CD14-positive monocyte (primary cell): ENCODE data around the gene KRTAP5-5. TPM values are rescaled to one million over a fixed set of nuclear protein-coding genes. Genes with fewer than 3 reads are reported as not detected.
"Not testable (repeated sequence)": the region's sequence is repeated elsewhere in the genome, so short reads cannot be mapped to it uniquely, and the experiment has no call there.

Experiments
- DNase-seq, 3 donors: peaks; one replicate each; pipeline ENCODE4 v3.0.0-alpha.2; 2011 to 2022
- H2AFZ ChIP-seq: 2 replicates; pipeline ENCODE4 v1.6.0; 2012; ENCODE audit warnings: mild to moderate bottlenecking, low read depth, low read length, inconsistent platforms; ENCODE audit not compliant: insufficient read depth, poor library complexity, severe bottlenecking
- H3K27ac ChIP-seq, 2 donors: 1 replicate in 1 of 2; 2 replicates in 1 of 2; pipeline ENCODE4 v1.5.1; 2012 to 2013; ENCODE audit warnings: low read length in 2 of 2, control low read depth in 1 of 2, inconsistent platforms in 1 of 2, low read depth in 1 of 2, mild to moderate bottlenecking in 1 of 2
- H3K27me3 ChIP-seq, 2 donors: one replicate each; pipeline versions ENCODE4 v1.6.0 to v1.6.1; 2011 to 2013; ENCODE audit warnings: low read length in 2 of 2; ENCODE audit not compliant: control insufficient read depth in 2 of 2, insufficient read depth in 2 of 2
- H3K36me3 ChIP-seq, 2 donors: replicated peaks in 1 of 2; 1 replicate in 1 of 2; 2 replicates in 1 of 2; pipeline versions ENCODE4 v1.5.1 to v1.6.1; 2012 to 2013; ENCODE audit warnings: low read length in 2 of 2, control low read depth in 1 of 2, inconsistent platforms in 1 of 2, mild to moderate bottlenecking in 1 of 2; ENCODE audit not compliant: insufficient read depth in 2 of 2, control insufficient read depth in 1 of 2
- H3K4me1 ChIP-seq, 2 donors: 1 replicate in 1 of 2; 2 replicates in 1 of 2; pipeline versions ENCODE4 v1.5.1 to v1.6.1; 2012 to 2013; ENCODE audit warnings: low read length in 2 of 2, control low read depth in 1 of 2, inconsistent platforms in 1 of 2, mild to moderate bottlenecking in 1 of 2, moderate library complexity in 1 of 2; ENCODE audit not compliant: insufficient read depth in 2 of 2, control insufficient read depth in 1 of 2
- H3K4me2 ChIP-seq: replicated peaks from 2 replicates; pipeline ENCODE3; 2012; ENCODE audit warnings: low read length, moderate library complexity, mild to moderate bottlenecking; ENCODE audit not compliant: poor library complexity, severe bottlenecking; ENCODE audit errors: extremely low read depth
- H3K4me3 ChIP-seq, 3 experiments: fragments of 200-600 bp in 1 of 3; sonication (generic) in 1 of 3; replicated peaks in 1 of 3; 1 replicate in 2 of 3; 2 replicates in 1 of 3; pipeline ENCODE4 v1.5.1; 2011 to 2013; ENCODE audit warnings: low read length in 3 of 3, mild to moderate bottlenecking in 3 of 3, control low read depth in 2 of 3, low read depth in 2 of 3, inconsistent platforms in 1 of 3, moderate library complexity in 1 of 3
- H3K79me2 ChIP-seq: 2 replicates; pipeline ENCODE4 v1.6.0; 2012; ENCODE audit warnings: mild to moderate bottlenecking, control low read depth, inconsistent platforms, low read length, moderate library complexity; ENCODE audit not compliant: insufficient read depth
- H3K9ac ChIP-seq: 2 replicates; pipeline ENCODE4 v1.6.0; 2017; ENCODE audit warnings: low read length, mild to moderate bottlenecking; ENCODE audit not compliant: insufficient read depth, poor library complexity, severe bottlenecking
- H3K9me3 ChIP-seq, 2 donors: replicated peaks in 1 of 2; 1 replicate in 1 of 2; 2 replicates in 1 of 2; pipeline versions ENCODE4 v1.5.1 to v1.6.1; 2012 to 2013; ENCODE audit warnings: low read length in 2 of 2, control low read depth in 1 of 2; ENCODE audit not compliant: control insufficient read depth in 1 of 2, insufficient read depth in 1 of 2
- H4K20me1 ChIP-seq: 2 replicates; pipeline ENCODE4 v1.6.0; 2012; ENCODE audit warnings: mild to moderate bottlenecking, low read length, control low read depth, moderate library complexity; ENCODE audit not compliant: insufficient read depth
- H3K27ac Mint-ChIP-seq, 7 donors: one replicate each; pipeline ENCODE4 v1.8.0; 2020; ENCODE audit warnings: mild to moderate bottlenecking in 7 of 7, mixed read lengths in 7 of 7, moderate library complexity in 6 of 7, inconsistent platforms in 2 of 7
- H3K27me3 Mint-ChIP-seq, 3 donors: one replicate each; pipeline ENCODE4 v1.8.0; 2021 to 2022; ENCODE audit warnings: low read depth in 3 of 3, mild to moderate bottlenecking in 3 of 3, mixed read lengths in 3 of 3, moderate library complexity in 3 of 3, inconsistent platforms in 1 of 3
- H3K36me3 Mint-ChIP-seq, 2 donors: one replicate each; pipeline ENCODE4 v1.8.0; 2020; ENCODE audit warnings: mixed read lengths in 2 of 2, inconsistent platforms in 1 of 2, mild to moderate bottlenecking in 1 of 2
- H3K4me1 Mint-ChIP-seq: one replicate; pipeline ENCODE4 v1.8.0; 2020; ENCODE audit warnings: mild to moderate bottlenecking, mixed read lengths
- H3K4me3 Mint-ChIP-seq, 2 donors: one replicate each; pipeline ENCODE4 v1.8.0; 2020; ENCODE audit warnings: mild to moderate bottlenecking in 2 of 2, mixed read lengths in 2 of 2, moderate library complexity in 1 of 2
- H3K9me3 Mint-ChIP-seq, 7 donors: one replicate each; pipeline ENCODE4 v1.8.0; 2020 to 2022; ENCODE audit warnings: mixed read lengths in 7 of 7, mild to moderate bottlenecking in 6 of 7, moderate library complexity in 6 of 7, inconsistent platforms in 2 of 7
- WGBS: methylation state at CpG from one replicate; pipeline ENCODE4 v1.1.5; 2013; ENCODE audit warnings: missing lambda C conversion rate; ENCODE audit not compliant: insufficient coverage; 5-methylcytosine and 5-hydroxymethylcytosine counted together
- intact Hi-C, 2 donors: fragments of 100-400 bp; cut with micrococcal nuclease; formaldehyde crosslinking; loops; one replicate each; pipeline versions ENCODE4 v1.15.0 to v1.15.1; 2023
- polyA plus RNA-seq, 3 donors: library from polyadenylated mRNA; depleted of rRNA in 1 of 3; unstranded in 2 of 3; stranded (reverse) in 1 of 3; fragments of 300-500 nt in 2 of 3; fragments of >200 nt in 1 of 3; fragmentation: Illumina TruSeq in 2 of 3; gene quantifications; 1 replicate in 2 of 3; 2 replicates in 1 of 3; pipeline ENCODE4 v1.2.3, GENCODE V29; 2012 to 2021
- TF ChIP-seq, protein P1 (sequence below): fragments of 200-600 bp; IDR thresholded peaks from one replicate; pipeline ENCODE4 v1.8.0; 2022; ENCODE audit warnings: antibody characterized with exemption, mild to moderate bottlenecking

Gene KRTAP5-5
- polyA plus RNA-seq, 3 donors: not detected

DNA sequence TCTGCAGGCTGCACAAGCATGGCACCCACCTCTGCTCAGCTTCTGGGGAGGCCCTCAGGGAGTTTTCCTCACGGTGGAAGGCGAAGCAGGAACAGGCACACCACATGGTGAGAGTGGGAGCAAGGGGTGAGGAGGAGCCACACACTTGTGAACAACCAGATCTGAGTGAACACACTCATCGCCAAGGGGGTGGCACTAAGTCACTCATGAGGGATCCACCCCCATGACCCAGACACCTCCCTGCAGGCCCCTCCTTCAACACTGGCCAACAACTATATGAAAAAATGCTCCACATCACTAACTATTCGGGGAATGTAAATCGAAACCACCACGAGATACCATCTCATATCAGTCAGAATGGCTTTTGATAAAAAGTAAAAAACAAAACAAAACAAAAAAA is 30.8 kb upstream of the KRTAP5-5 start:
- TF ChIP-seq, protein P1, sequence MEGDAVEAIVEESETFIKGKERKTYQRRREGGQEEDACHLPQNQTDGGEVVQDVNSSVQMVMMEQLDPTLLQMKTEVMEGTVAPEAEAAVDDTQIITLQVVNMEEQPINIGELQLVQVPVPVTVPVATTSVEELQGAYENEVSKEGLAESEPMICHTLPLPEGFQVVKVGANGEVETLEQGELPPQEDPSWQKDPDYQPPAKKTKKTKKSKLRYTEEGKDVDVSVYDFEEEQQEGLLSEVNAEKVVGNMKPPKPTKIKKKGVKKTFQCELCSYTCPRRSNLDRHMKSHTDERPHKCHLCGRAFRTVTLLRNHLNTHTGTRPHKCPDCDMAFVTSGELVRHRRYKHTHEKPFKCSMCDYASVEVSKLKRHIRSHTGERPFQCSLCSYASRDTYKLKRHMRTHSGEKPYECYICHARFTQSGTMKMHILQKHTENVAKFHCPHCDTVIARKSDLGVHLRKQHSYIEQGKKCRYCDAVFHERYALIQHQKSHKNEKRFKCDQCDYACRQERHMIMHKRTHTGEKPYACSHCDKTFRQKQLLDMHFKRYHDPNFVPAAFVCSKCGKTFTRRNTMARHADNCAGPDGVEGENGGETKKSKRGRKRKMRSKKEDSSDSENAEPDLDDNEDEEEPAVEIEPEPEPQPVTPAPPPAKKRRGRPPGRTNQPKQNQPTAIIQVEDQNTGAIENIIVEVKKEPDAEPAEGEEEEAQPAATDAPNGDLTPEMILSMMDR: no peak
- Histone ChIP-seq H3K36me3 (no peaks in the 10 kb centered on the region), H3K27me3 (peaks cover 5 to 19% of the 10 kb centered on the region in 2 donors), H3K4me3 (no peak overlapping the region), H3K27ac (no peak overlapping the region), H3K79me2 (no peaks in the 10 kb centered on the region), H2AFZ (no peak overlapping the region), H3K9ac (no peak overlapping the region), H3K9me3 (no peaks in the 10 kb centered on the region), H3K4me2 (no peak overlapping the region), H4K20me1 (no peaks in the 10 kb centered on the region), H3K4me1 (no peaks in the 10 kb centered on the region)
- intact Hi-C loops: no loop called here
- Mint-ChIP-seq H3K9me3 (peaks cover 0 to 2% (median 0%) of the 10 kb centered on the region in 7 donors), H3K4me1 (no peaks in the 10 kb centered on the region), H3K27ac (peak overlapping the region in 1 of 7 donors; percentile 23), H3K4me3 (no peak overlapping the region), H3K36me3 (no peaks in the 10 kb centered on the region), H3K27me3 (peaks cover 52 to 70% (median 67%) of the 10 kb centered on the region in 3 donors)
- 73% methylated on average over 2 of the region's 6 CpGs for WGBS
- DNase-seq: no peak

DNA sequence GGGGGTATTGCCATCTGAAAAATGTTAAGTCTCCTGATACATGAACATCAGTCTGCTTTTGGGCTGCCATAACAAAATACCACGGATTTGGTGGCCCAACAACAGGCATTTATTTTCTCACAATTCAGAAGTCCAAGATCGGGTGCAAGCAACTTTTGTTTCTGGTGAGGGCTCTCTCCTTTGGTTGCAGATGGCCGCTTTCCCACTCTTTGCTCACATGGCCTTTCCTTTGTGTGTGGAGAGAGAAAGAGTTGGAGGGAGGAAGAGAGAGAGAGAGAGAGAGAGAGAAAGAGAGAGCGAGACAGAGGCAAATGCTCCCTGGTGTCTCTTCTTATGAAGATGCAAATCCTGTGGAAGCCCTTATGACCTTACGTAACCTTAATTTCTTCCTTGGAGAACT is 28.9 kb upstream of the KRTAP5-5 start:
- Mint-ChIP-seq H3K9me3 (peaks cover 0 to 2% (median 0%) of the 10 kb centered on the region in 7 donors), H3K27me3 (peaks cover 51 to 53% (median 53%) of the 10 kb centered on the region in 3 donors), H3K4me1 (no peaks in the 10 kb centered on the region), H3K27ac (no peak overlapping the region), H3K4me3 (peak overlapping the region in 1 of 2 donors; percentile 35), H3K36me3 (no peaks in the 10 kb centered on the region)
- Histone ChIP-seq H3K9me3 (no peaks in the 10 kb centered on the region), H3K9ac (no peak overlapping the region), H2AFZ (no peak overlapping the region), H3K27ac (no peak overlapping the region), H3K27me3 (peaks cover 5 to 14% of the 10 kb centered on the region in 2 donors), H3K36me3 (no peaks in the 10 kb centered on the region), H4K20me1 (no peaks in the 10 kb centered on the region), H3K4me1 (no peaks in the 10 kb centered on the region), H3K4me2 (no peak overlapping the region), H3K4me3 (no peak overlapping the region), H3K79me2 (no peaks in the 10 kb centered on the region)
- TF ChIP-seq, protein P1: no peak
- 70% methylated on average over 2 of the region's 5 CpGs for WGBS
- DNase-seq: no peak
- intact Hi-C loops: no loop called here

DNA sequence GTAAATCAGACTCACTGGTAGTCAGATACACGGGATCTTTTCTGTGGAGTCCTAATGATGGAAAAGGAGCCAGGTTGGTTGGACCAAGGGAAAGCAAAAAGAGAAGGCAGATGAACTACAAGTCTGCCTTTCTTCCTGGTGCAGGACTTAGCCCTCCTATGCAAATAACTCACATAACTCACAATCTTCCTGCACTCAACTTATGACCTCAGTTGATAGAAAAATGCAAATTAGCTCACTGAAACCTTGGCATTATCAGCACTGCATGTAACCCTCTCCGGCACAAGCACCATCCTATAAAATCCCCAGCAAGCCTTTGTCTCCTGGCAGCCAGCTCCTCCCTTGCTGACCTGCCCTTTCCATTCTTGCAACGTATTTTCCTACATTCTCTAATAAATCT is 27.9 kb upstream of the KRTAP5-5 start:
- peaks cover 46 to 49% (median 47%) of the 10 kb centered on the region in 3 donors for H3K27me3 Mint-ChIP-seq
- H3K4me3 Mint-ChIP-seq, H3K4me2 ChIP-seq, H3K4me1 ChIP-seq, H3K27ac ChIP-seq, H3K27ac Mint-ChIP-seq, H3K9me3 ChIP-seq, H3K9me3 Mint-ChIP-seq, H3K79me2 ChIP-seq, H3K9ac ChIP-seq, H4K20me1 ChIP-seq, H3K4me3 ChIP-seq, intact Hi-C loops, DNase-seq, H2AFZ ChIP-seq, H3K36me3 Mint-ChIP-seq, H3K36me3 ChIP-seq, H3K4me1 Mint-ChIP-seq: not testable (repeated sequence)
- WGBS: no CpG with 5 or more reads among the region's 3 CpGs
- peaks cover 5 to 14% of the 10 kb centered on the region in 2 donors for H3K27me3 ChIP-seq
